ENCODE results near the gene CHMP6. TPM values are rescaled to one million over a fixed set of nuclear protein-coding genes. Genes with fewer than 3 reads are reported as not detected.

CHMP6 gene
- total RNA-seq, 1 donor from 2014 or later, result 29.1 TPM

DNA sequence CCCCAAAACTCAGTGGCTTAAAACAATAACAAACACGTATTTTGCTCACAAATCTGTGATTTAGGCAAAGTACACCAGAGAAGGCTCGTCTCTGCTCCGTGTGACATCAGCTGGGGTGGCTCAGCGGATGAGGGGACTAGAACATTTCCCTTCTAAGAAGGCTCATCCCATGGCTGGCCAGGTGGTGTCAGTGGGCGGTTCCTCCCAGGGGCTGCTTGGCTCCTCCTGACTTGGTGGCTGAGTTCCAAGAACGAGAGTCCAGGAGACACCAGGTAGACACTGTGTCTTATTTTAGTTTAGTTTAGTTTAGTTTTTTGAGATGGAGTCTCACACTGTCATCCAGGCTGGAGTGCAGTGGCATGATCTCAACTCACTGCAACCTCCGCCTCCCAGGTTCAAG is 5.6 kb upstream of the CHMP6 start:
- no peaks in the 10 kb centered on the region for H3K36me3 Mint-ChIP-seq
- H3K27ac Mint-ChIP-seq, result no peak overlapping the region
- TF ChIP-seq, protein P1, sequence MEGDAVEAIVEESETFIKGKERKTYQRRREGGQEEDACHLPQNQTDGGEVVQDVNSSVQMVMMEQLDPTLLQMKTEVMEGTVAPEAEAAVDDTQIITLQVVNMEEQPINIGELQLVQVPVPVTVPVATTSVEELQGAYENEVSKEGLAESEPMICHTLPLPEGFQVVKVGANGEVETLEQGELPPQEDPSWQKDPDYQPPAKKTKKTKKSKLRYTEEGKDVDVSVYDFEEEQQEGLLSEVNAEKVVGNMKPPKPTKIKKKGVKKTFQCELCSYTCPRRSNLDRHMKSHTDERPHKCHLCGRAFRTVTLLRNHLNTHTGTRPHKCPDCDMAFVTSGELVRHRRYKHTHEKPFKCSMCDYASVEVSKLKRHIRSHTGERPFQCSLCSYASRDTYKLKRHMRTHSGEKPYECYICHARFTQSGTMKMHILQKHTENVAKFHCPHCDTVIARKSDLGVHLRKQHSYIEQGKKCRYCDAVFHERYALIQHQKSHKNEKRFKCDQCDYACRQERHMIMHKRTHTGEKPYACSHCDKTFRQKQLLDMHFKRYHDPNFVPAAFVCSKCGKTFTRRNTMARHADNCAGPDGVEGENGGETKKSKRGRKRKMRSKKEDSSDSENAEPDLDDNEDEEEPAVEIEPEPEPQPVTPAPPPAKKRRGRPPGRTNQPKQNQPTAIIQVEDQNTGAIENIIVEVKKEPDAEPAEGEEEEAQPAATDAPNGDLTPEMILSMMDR (conservative IDR thresholded peaks at IDR 0.05), result no peak
- H3K4me3 Mint-ChIP-seq, result no peak overlapping the region
- H3K9me3 Mint-ChIP-seq, result no peaks in the 10 kb centered on the region
- DNase-seq (ENCODE audit: extremely low spot score, unreplicated experiment), result no peak
- H3K27me3 Mint-ChIP-seq, result peaks cover 29% of the 10 kb centered on the region
- H3K4me1 Mint-ChIP-seq (ENCODE audit: unreplicated experiment), result no peaks in the 10 kb centered on the region

DNA sequence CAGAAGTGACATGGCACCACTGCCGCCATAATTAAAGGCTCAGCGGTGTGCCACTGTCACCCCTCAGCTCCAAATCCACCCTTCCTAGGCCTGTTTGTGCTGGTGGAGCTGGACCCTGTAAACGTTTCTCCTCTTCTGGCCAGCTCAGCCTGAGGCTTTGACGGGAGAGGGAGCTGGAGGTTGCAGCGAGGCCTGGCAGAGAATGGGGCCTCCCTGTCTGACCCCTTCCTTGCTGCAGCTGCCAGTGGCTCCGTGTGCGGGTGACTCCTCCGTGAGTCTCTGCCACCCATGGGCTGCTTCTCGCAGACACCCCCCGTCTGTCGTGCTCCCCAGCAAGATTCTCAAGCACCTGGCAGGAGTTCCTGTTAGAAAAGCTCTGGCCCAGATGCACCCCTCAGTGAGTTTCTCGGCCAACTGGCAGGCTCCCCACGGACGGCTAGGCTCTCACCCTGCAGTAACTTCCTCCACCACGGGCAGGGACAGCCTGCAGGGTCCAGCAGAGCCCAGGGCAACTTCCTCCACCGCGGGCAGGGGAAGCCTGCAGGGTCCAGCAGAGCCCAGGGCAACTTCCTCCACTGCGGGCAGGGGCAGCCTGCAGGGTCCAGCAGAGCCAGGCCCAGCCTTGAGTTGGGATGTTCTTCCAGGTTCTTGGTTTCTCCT is 4.7 kb upstream of the CHMP6 start:
- no peak overlapping the region for H3K27ac Mint-ChIP-seq
- TF ChIP-seq, protein P1 (conservative IDR thresholded peaks at IDR 0.05), result no peak

DNA sequence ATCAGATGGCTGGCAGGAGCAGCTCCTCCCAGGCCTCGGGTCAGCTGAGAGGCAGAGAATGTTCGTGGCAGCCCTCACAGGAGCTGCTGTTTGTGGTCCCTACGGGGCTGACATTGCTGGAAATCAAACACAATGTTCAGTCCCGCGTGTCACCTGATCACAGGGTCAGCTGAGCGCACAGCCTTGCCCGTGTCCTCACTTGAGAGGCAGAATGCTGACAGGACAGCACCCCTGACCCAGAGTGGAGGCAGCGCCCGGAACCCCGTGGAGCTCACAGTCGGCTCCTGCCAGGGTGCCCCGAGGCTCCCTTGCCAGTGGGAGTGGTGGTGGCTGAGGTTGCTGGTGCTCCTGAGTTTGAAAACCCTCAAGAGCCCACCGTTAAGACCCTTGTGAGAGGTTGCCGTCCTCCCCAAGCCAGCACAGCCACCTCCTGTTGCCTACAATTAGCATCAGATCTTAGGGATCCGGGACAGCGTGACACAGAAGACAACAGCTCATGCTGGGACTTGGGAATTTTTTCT is 3.6 kb upstream of the CHMP6 start:
- Mint-ChIP-seq H3K4me1 (ENCODE audit: unreplicated experiment) (no peaks in the 10 kb centered on the region), H3K36me3 (no peaks in the 10 kb centered on the region), H3K27me3 (peaks cover 25% of the 10 kb centered on the region), H3K9me3 (no peaks in the 10 kb centered on the region), H3K4me3 (no peak overlapping the region), H3K27ac (no peak overlapping the region)
- TF ChIP-seq, protein P1 (conservative IDR thresholded peaks at IDR 0.05), result no peak
- no peak for DNase-seq (ENCODE audit: extremely low spot score, unreplicated experiment)

More for the DNA sequence above, 4.7 kb upstream of the CHMP6 start:
- Mint-ChIP-seq H3K27me3 (peaks cover 29% of the 10 kb centered on the region), H3K36me3 (no peaks in the 10 kb centered on the region), H3K4me1 (ENCODE audit: unreplicated experiment) (no peaks in the 10 kb centered on the region), H3K4me3 (no peak overlapping the region), H3K9me3 (no peaks in the 10 kb centered on the region)
- DNase-seq (ENCODE audit: extremely low spot score, unreplicated experiment), result no peak

DNA sequence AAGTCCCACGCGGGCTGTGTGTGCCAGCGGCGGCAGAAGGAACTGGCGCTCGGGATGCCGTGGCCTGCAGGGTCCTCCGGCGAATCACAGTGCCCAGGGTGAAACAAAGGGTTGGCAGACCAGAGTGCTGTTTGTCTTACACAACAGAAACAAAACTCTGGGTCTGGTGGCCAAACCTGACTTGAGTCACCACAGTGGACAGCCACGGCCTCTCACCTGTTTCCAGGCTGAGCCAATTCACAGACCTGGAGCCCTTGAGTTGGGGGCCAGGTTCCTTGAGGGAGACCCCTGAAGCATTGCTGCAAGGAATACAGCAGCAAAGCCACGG is 2.1 kb upstream of the CHMP6 start:
- H3K9me3 Mint-ChIP-seq, result no peaks in the 10 kb centered on the region
- no peak for DNase-seq (ENCODE audit: extremely low spot score, unreplicated experiment)
- no peaks in the 10 kb centered on the region for H3K4me1 Mint-ChIP-seq (ENCODE audit: unreplicated experiment)
- H3K4me3 Mint-ChIP-seq, result peak overlapping the region; percentile 79
- TF ChIP-seq, protein P1 (conservative IDR thresholded peaks at IDR 0.05), result no peak
- no peak overlapping the region for H3K27ac Mint-ChIP-seq
- H3K36me3 Mint-ChIP-seq, result no peaks in the 10 kb centered on the region
- peaks cover 11% of the 10 kb centered on the region for H3K27me3 Mint-ChIP-seq

DNA sequence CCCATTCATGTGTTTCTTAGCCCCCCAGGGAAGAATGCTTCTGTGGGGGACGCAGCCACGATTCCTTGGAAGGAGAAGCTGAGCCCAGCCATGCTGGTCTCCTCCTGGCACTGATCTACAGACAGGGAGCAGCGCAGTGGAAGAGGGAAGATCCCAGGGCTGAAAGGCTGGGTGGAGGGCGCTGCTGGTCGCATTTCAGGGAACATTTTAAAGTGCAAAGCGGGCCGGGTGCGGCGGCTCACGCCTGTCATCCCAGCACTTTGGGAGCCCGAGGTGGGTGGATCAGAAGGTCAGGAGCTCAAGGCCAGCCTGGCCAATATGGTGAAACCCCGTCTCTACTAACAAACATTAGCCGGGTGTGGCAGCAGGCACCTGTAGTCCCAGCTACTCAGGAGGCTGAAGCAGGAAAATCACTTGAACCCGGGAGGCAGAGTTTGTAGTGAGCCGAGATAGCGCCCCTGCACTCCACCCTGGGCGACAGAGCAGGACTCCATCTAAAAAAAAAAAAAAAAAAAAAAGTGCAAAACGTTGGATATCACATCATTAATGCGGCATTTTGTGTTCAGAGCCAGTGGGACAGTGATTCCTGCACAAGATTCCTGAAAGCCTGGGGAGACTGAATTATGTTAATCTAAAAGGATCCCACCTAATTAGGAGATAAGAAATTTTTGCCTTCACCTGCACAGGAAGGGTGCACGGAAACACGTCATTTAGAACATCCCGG is 558 bp upstream of the CHMP6 start:
- peak overlapping the region; percentile 59 for H3K27ac Mint-ChIP-seq
- peaks cover 9% of the 10 kb centered on the region for H3K27me3 Mint-ChIP-seq
- no peak for DNase-seq (ENCODE audit: extremely low spot score, unreplicated experiment)
- no peaks in the 10 kb centered on the region for H3K4me1 Mint-ChIP-seq (ENCODE audit: unreplicated experiment)
- no peaks in the 10 kb centered on the region for H3K36me3 Mint-ChIP-seq
- H3K9me3 Mint-ChIP-seq, result no peaks in the 10 kb centered on the region
- peak overlapping the region; percentile 79 for H3K4me3 Mint-ChIP-seq
- TF ChIP-seq, protein P1 (conservative IDR thresholded peaks at IDR 0.05), result no peak
